Erythroblast (primary cell): ENCODE data around the gene ITGB1BP1.
A peak's percentile ranks its signal among the peaks of the same experiment; 100 is the strongest.

Source experiments
- DNase-seq, 2 experiments: peaks; one replicate each; lab custom pipeline; 2025; lab: John Stamatoyannopoulos, UW
- GATA1 ChIP-seq: IDR thresholded peaks from 2 replicates; pipeline ENCODE4 v1.6.1; 2011; ENCODE audit warnings: low read depth, mild to moderate bottlenecking, control low read depth, low read length, moderate library complexity
- POLR2A ChIP-seq: IDR thresholded peaks from 2 replicates; pipeline ENCODE4 v1.6.1; 2011; ENCODE audit warnings: mild to moderate bottlenecking, low read length

Gene ITGB1BP1

GRCh38 chr2:9441556-9441955, 18.2 kb upstream of the ITGB1BP1 start:
- no peak for TF ChIP-seq GATA1
- no peak for TF ChIP-seq POLR2A
- no peak for DNase-seq

- TF ChIP-seq GATA1 (no peak), POLR2A (no peak)
- no peak for DNase-seq
Measured at GRCh38 chr2:9440058-9440727, 16.9 kb upstream of the ITGB1BP1 start.

GRCh38 chr2:9439536-9439935, 16.2 kb upstream of the ITGB1BP1 start:
- TF ChIP-seq GATA1 (no peak), POLR2A (no peak)
- no peak for DNase-seq

DNA sequence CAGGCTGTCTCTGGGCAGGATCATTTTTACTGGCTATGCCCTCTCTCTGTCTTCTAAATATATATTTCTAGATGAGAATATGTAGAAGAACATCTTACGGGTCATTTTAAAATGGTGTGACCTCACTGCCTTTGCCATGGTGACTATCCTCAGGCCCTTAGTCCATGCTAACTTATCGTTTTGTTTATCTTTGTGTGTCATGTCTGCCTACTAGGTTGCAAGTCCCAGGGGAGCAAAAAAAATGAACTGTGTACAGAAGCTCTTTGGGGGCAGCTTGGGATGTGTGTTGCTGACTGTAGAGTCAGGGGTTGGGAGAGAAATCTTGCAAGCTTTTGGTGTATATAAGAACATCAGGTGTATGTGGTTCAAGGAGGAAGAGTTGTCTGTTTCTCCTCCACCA, 11.2 kb upstream of the ITGB1BP1 start:
- no peak for DNase-seq
- TF ChIP-seq GATA1, result no peak
- no peak for TF ChIP-seq POLR2A

DNA sequence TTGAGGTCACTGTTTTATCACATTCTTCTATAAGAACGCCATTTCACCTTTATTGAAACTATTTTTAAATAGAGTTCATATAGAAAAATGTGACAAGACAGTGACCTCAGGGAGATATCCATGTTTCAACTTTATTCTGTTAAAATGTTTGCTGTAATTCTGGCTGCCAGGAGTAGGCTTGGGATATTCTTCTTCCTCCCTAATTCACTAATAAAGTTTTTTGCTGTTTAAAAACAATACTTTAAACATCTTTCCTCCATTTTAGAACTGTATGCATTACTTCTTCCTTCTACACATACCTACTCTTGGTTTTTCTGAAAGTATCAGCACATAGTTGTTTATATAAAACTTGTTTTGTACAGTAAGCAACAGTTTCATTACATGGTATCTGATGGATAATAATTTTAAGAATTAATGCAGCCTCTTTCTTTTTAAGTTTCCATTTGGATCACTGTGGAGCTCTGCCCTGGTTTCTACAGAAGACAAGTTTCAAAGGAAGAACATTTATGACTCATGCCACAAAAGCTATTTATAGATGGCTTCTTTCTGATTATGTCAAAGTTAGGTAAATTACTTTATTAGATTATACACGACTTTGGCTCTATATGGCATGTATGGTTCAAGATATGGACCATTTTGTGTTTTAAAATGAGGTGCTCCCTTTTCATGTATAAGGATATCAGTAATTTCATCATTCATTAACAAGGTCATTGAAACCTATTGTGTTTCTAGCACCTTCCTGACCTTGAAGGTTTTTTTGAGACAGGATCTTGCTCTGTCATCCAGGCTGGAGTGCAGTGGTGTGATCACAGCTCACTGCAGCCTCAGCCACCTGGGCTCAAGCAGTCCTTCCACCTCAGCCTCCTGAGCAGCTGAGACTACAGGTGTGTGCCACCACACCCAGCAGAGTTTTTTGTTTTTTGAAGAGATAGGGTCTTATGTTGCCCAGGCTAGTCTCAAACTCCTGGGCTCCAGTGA, 7.3 kb upstream of the ITGB1BP1 start:
- TF ChIP-seq POLR2A, result no peak
- TF ChIP-seq GATA1, result no peak
- DNase-seq, result no peak

DNA sequence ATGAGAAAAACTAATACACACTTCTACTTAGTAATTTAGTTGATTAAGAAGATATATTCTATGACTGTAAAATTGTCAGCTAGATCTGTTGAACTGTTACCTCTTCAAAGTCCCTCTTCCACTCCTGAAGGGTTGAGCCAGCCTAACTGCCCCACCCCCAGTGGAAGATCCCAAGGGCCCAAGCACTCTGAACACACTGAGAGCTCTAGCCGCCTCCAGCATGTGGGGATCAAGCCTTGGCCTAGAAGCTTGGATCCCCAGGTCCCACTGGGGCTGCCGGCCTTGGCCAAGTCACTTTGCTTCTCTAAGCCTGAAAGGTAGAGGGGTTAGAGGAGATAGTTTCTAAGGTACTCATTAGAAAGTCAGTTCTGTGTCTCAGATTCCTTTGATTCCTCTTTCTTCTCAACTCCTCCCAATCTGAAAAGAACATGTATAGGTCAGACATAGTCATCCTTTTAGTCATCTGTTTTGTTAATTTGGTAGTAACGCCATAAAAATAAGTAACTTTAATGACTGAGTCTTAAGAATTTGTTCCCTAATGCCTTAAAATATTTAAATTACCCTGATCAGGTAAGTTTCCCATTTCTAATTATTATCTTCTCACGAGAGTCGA, 5.7 kb upstream of the ITGB1BP1 start:
- no peak for DNase-seq
- TF ChIP-seq POLR2A (no peak), GATA1 (no peak)

DNA sequence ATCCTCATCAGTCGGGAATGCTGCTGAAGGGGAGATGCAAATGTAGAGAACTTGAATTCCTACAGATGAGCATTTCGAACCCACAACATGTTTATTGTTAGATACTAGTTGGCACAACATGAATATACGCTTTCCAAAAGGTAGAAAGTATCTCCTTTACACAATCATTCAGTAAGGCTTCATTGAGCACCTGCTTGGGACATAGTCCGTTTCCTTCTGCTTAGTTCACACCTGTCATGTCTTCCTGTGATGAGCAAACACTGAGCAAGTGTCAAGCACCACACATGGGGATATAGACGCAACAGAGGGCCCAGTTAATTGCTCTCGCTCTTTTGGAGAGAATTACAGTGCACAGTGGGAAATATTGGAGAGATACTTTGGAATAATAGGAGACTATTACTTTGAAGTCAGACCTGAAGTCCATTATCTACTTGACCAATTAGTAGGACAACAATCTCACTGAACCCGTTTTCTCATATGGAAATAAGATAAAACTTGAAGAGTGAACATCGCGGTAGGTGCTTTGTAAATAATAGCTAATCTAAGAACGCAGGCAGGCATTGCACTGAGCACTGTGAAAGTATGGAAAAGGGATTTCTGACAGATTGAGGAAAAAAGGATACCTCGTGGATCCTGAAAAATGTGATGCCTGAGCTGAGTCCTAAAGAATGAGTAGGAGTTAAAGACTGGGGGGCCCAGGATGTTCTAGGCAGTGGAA, 1.3 kb upstream of the ITGB1BP1 start:
- TF ChIP-seq GATA1 (no peak), POLR2A (no peak)

GRCh38 chr2:9423922-9424272, 569 bp upstream of the ITGB1BP1 start:
- DNase-seq, result peak; percentile 72 to 77
- TF ChIP-seq GATA1, result no peak
- no peak for TF ChIP-seq POLR2A

More for the DNA sequence above, 1.3 kb upstream of the ITGB1BP1 start:
- peak in 1 of 2 experiments; percentile 48 for DNase-seq

DNA sequence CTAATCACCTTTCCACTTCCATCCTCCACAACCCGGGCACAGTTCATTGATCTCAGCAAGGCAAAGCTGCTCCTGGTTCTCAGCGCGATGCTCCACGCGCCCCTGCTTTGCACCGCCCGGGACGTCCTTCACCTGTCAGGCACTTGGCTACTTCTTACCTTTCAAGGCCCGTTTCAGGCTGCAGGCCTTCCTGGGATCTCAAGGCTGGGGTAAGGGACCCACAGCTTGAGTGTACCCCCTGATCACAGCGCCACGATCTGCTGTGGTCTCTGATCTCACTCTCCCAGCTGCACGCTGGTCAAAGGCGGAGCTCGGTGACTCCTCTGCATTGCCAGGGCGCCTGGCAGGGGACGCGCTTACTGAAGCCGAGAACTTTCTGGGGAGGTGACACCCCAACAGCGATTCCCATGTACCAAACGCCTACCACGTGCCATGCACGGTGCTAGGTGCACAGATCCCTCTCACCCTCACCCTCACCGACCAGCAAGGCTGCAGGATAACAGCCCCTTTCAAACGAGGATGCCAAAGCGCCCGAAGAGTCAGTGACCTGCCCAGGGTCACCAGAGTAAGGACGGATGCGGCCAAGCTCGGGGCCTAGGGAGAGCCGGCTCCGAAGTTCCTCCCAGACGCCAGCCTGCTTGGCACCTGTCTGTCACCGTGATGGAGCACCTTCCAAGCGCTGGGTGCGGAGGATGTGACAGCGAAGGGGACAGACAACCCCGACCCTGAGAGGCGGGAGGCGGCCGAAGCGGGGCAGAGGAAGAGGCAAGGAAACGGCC, 818 bp downstream of the ITGB1BP1 start:
- TF ChIP-seq POLR2A (no peak), GATA1 (no peak)
- DNase-seq, result peak; percentile 62 to 65

DNA sequence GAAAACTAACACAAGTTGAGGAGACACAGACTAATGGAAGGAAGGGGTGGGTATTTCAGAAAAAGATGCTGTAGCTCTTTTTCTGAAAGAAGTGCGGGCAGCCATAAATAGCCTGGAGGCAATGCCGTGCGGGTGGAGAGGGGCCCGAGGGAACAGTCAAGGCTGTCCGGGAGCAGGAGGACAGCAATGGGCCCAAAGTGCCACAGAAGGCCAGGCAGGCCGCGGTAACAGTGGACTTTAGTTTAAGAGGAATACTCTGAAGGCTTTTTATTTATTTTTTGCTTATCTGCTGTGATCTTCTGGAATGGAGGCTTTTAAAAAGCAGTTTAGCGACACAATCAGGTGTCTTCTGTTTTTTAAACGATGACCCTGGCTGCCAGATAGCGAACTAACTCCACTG, 2.8 kb downstream of the ITGB1BP1 start:
- no peak for DNase-seq
- TF ChIP-seq POLR2A, result no peak
- TF ChIP-seq GATA1, result no peak

DNA sequence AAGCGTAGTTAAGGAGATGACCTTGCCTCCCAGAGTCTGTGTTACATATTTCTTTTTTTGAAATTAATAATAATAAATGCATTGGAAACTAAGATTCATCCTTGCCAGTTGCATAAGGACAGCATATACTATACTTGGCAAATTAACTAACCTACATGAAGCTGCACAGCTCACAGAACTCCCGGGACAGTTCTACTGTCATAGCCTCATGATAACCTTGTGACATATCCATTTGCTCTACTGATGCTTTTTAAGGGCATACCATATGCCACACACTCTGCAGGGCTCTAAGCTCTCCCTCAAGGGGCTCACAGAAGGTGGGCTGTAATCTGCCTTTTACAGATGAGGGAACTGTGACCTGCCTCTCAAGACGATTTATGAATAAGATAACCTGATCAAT, 3.8 kb downstream of the ITGB1BP1 start:
- TF ChIP-seq POLR2A (no peak), GATA1 (no peak)
- no peak for DNase-seq

DNA sequence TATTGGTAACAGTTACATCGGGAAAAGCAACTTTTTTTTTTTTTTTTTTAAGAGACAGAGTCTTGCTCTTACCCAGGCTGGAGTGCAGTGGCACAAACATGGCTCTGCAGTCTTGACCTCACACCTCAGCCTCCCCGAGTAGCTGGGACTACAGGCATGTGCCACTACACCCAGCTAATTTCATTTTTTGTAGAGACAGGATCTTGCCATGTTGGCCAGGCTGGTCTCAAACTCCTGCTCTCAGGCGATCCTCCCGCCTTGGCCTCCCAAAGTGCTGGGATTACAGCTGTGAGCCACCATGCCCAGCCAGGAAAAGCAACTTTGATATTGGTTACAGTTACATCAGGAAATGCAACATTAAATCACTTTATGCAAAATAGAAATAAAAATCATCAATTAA, 4.6 kb downstream of the ITGB1BP1 start:
- no peak for DNase-seq
- TF ChIP-seq GATA1, result no peak
- TF ChIP-seq POLR2A, result no peak
